ENCODE data around the gene TDRD6.

DNA sequence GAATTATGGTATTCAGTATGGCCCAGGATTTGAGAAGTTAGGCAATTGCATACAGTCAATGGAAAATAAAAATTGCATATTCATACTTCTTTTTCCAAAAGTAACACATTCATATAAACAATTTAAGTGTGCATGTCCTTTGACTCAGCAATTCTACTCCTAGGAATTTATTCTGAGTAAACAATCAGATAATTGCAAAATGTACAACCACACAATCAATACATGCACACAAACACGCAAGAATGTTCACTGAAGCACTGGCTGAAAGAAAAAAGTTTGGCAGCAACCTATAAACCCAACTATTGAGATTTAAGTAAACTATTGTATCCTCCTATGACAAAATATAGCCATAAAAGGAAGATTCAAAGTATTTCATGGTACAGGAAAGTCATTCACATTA is 36.7 kb upstream of the TDRD6 start:
- TF ChIP-seq HDGF (IDR thresholded peaks at IDR 0.05; ENCODE audit: borderline replicate concordance) = no peak
- TF ChIP-seq SUZ12 (IDR thresholded peaks at IDR 0.05) = no peak
- no peak for TF ChIP-seq ELF4 (IDR thresholded peaks at IDR 0.05)
- no peak for TF ChIP-seq BHLHE40 (IDR thresholded peaks at IDR 0.05; ENCODE audit: borderline replicate concordance)
- TF ChIP-seq, protein P1, sequence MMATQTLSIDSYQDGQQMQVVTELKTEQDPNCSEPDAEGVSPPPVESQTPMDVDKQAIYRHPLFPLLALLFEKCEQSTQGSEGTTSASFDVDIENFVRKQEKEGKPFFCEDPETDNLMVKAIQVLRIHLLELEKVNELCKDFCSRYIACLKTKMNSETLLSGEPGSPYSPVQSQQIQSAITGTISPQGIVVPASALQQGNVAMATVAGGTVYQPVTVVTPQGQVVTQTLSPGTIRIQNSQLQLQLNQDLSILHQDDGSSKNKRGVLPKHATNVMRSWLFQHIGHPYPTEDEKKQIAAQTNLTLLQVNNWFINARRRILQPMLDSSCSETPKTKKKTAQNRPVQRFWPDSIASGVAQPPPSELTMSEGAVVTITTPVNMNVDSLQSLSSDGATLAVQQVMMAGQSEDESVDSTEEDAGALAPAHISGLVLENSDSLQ (IDR thresholded peaks at IDR 0.05) = no peak
- no peak for TF ChIP-seq TARDBP (IDR thresholded peaks at IDR 0.05)
- TF ChIP-seq FOXK2 (IDR thresholded peaks at IDR 0.05) = no peak
- no peak for TF ChIP-seq FOXA1 (IDR thresholded peaks at IDR 0.05)
- no peak for TF ChIP-seq SP1 (IDR thresholded peaks at IDR 0.05)
- no peak for TF ChIP-seq ZNF384 (IDR thresholded peaks at IDR 0.05)
- no peak for TF ChIP-seq FOXM1 (IDR thresholded peaks at IDR 0.05; ENCODE audit: borderline replicate concordance)
- no peak for TF ChIP-seq L3MBTL2 (conservative IDR thresholded peaks at IDR 0.05)
- TF ChIP-seq NFRKB (IDR thresholded peaks at IDR 0.05) = no peak
- no peak for TF ChIP-seq ARNT (IDR thresholded peaks at IDR 0.05)

All from HEK293T (cell line).